GM19467 (cell line): ENCODE results near the gene MRM1.

ENCODE experiments used
- ATAC-seq: cut with Tn5 transposase; IDR thresholded peaks from one replicate; pipeline ENCODE4 v1.9.1; 2021; ENCODE audit warnings: mild to moderate bottlenecking, moderate library complexity; ENCODE audit not compliant: unreplicated experiment

The MRM1 gene

DNA sequence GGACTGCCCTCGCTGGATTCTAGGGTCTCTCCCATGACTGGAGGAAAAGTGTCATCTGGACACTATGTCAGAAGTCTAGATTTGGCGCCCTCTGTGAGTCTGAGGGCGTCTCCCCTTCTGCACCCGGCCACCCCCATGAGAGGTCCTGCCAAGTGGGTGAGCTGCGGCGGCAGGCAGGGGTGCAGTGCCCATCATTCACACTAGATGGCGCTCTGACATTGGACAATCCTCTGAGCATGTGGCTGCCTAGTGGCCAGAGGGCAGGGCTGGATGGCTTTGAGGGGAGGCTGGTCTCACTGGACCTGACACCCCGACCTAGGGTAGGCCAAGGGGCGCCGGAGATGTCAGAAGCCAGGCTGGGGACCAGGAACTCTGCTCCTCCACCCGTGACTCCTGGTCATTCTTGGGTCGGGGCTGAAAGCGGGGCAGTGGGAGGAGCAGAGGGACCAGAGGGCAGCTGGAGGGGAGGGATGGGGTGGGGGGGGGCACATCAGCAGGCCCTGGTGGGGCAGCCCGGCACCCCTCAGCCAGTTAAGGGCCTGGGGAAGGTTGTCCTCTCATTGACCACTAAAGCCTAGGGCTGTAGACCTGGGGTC is 28.0 kb downstream of the MRM1 start:
- no peak for ATAC-seq

DNA sequence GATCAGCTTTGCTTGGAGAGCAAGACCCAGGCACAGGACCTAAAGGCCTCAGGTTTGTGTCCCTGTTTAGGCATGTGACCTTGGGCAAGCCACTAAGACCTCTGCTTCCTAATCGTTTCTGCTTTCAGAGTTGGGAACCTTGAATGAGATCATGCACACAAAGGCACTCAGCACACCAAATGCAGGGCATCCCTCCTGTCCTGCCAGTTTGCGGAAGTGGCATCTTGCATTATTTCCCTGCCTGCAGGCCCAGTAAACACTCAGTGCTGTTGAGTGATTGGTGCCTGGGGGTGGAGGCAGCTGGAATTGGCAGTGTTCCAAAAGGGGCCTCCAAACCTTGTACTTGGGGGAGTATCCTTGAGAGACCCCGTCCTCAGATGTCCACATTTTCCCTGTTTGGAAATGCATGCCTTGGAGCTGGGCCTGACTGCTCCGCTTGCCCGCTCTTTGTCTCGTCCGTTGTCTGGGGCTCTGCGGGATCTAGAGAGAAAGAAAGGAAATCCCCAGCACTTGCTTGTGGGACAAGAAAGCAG is 28.7 kb downstream of the MRM1 start:
- no peak for ATAC-seq

GRCh38 chr17:36631022-36631421 is 29.6 kb downstream of the MRM1 start:
- ATAC-seq: no peak

DNA sequence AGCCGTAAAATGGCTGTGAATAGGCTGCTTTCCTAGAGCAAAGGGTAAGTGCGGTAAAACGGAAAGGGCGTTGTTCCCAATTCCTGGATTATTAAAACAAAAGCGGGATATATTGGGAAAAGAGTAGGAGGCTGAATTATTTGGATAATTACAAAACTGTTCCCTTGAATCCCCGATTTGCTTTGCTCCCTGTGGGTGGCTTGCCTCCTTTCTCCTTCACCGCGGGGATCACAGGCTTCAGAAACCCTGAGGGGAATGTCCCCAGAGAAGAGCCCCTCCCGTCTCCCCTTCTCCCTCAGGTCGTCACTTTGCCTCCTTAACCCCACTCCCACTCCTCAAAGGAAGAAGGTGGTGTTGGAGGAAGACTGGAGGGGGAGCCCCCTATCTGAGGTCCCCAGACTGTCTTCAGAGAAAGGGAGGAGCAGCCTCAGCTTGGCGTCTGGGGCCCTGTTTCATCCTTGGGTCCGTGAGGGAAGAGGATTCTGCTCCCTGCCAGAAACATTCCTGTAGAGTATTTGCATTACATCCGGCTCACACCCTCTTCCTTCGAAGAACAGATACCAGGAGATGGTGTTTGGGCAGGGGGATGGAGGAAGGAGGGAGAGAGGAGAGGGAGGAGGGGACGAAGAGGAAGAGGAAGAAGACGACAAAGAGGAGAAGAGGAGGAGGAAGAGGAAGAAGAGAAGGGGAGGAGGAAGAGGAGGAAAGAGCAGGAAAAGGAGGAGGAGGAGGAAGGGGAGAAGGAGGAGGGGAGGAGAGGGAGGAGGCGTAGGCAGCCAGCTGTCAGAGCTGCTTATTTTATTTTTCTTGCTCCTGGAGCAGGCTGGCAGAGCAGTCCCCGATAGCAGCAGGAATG is 31.8 kb downstream of the MRM1 start:
- no peak for ATAC-seq

GRCh38 chr17:36640346-36640745 is 39.0 kb downstream of the MRM1 start:
- no peak for ATAC-seq

DNA sequence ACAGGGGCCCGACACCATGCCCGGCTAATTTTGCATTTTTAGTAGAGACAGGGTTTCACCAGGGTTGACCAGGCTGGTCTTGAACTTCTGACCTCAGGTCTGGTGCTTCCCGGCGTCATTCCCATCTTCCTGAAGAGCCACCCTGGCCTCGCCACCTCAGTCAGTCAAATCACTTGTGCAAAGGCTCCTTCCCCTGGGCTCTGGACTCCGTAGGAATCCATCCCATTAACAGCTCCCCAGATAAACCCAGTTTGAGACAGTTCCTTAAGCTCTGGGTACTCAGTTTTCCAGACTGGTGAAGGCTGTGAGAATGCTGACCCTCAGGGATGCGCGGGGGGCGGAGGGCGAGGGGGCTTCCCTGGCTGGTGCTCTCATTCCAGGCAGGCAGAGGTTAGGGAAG is 39.5 kb downstream of the MRM1 start:
- ATAC-seq: no peak

GRCh38 chr17:36641331-36641876 is 40.0 kb downstream of the MRM1 start:
- no peak for ATAC-seq

DNA sequence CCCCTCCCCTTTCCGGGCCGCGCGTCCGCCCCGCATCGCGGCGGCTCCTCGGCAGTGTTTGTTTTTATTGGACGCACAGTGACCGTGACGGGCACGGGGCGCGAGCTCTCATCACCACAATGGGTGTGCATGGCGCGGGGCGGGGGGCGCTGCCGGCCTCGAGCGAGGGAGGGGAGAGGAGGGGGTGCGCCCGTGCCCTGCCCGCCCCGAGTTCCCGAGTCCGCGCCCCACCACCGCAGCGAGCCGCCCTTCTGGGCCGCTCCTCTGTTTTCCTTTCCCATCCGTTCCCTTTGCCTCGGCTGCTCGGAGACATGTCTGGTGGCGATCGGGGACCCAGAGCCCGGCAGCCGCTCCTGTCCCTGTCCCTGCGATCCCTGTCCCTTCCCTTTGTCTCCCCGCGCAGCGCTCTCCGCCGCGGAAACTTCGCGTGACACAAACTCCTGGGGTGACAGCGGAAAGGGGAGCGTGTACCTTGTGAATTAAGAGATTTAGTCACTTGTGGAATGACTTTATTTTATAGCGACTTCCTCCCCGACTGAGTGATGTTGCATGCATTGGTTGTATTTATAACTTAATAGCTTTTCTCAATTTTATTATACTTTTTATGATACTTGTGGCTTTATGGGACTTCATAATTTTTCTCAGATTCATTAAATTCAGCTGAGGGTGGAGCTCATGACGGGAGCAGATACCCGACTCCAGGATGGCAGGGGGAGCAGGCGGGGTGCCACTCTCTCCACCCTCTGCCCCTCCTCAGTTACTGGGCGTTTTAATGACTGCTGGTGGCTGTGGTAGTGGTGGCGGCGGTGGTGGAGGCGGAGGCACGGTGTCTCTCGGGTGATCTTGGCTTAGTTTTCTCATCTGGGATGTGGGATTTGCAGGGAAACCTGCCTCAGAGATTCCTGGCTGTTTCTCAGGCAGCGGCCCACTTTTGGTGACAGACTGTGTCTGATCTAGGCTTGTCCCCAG is 40.8 kb downstream of the MRM1 start:
- no peak for ATAC-seq

- ATAC-seq: no peak
Measured at GRCh38 chr17:36643086-36643685, 41.8 kb downstream of the MRM1 start.

GRCh38 chr17:36645422-36645821 is 44.0 kb downstream of the MRM1 start:
- ATAC-seq: no peak

GRCh38 chr17:36647636-36648035 is 46.3 kb downstream of the MRM1 start:
- ATAC-seq: no peak

DNA sequence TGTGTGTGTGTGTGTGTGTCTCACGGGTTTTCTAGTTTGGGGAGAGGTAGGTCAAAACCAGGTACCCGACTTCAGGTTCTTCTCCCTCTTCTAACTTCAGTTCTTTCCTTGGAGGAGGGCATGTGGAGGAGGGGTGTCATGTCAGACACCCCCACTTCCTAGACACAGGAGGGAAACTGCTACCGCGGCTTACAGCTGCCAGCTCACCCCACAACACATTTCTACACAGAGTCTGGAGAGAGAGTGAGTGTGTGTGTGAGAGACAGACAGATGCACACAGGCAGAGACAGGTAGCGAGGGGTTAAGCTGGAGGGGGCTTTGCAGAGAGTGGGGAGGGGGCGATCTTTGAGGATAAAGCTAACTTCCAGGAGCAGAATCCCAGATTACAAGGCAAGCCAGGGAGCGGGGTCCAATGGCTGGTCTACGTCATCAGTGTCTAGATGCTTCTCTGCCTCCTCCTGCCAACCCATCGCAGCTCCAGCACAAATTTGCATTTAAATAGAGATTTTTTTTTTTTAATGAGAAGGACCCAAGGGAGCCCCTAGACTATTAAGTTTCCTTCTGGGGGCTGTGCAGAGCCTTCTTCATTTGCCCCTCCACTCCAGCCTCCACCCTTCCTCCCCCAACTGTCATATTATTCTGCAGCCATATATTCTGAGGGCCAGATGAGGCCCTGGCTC is 48.9 kb downstream of the MRM1 start:
- no peak for ATAC-seq

GRCh38 chr17:36653374-36653773 is 52.0 kb downstream of the MRM1 start:
- ATAC-seq: no peak

DNA sequence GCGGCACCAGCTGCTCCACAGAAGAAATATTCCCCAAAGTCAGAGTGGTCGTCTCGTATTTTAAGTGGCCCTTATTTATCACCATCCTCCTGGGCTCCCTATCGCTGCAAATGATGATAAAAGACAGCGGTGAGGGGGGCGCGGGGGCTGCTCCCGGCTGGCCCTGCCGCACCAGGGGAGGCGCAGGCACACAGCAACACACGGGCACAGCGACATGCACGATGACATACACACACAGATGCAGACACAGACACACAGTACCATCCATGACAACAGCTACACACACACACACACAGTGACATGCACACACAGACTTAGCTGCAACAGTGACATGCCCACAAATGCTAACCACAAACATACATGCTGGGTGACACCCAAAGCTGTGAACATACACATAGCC is 52.5 kb downstream of the MRM1 start:
- no peak for ATAC-seq

DNA sequence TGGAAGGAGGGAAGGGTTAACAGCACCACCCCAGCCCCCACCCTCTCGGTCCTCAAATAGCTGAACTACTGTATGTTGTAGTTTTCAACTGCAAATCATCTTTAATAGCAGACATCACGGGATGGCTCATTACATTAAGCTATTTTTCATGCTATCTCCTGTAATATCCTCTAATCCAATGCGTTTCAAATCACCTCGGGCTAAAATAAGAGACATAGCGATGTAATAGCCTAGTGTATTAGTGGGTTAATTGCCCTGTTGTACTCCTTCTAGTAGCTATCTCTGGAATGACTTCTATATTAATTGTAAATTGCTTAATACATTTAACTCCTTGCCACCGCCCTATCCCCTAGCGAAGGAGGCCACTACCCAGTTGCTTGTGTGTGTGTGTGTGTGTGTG is 54.3 kb downstream of the MRM1 start:
- no peak for ATAC-seq

DNA sequence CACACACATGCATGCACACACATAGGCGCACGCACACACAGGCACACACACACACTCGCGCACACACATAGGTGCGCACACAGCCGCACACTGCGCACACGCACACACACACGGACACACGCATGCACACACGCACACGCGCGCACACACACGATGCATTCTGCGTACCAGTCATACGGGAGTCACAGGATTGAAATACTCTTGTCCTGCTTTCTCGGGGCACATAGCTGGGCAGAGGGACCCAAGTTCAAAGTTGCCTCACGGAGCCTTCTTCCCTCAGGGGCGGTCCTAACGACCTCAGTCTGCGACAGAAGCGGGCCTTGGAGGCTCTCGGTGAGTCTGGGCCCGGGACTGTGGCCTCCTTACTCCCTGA is 56.0 kb downstream of the MRM1 start:
- no peak for ATAC-seq

DNA sequence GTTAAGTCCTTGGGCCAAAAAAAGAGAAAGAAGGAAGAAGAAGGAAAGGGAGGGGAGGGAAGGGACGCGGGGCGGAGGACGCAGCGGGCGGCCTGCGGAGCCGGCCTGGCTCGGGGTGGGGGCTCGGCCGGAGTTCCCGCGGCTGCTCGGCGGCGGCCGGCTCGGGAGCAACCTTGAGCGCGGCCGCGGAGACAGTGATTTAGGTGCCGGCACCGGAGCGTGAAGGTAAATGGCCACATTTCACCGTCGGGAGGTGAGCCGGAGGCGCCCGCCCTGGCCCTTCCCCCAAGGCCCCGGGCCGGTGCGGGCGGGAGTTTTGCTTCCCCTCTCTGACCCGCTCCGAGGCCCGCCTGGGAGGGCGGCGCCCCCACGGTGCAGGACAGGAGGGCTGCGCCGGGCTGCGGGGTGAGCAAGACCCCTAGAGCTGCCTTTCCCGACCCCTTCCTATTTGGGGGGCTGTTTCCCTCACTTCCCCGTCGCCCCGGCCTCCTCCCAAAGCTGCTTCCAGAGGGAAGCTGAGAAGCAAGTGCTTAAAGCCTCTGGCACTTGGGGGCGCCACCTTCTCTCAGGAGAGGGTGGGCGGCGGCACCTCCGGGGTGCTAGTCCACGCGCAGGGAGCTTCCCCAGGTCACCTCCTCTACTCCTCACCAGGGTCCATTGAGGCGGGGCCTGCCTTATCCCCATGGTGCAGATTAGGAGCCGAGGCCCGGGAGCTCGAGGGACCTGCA is 56.5 kb downstream of the MRM1 start:
- ATAC-seq: no peak
